LNCAP (cell line): ENCODE measurements around the gene KRTAP20-4.

Experiments used
- TF ChIP-seq, protein P1 (sequence below): fragments of 450-650 bp; IDR thresholded peaks from 2 replicates; pipeline ENCODE4 v1.5.1; 2017; ENCODE audit warnings: mild to moderate bottlenecking

The KRTAP20-4 gene

DNA sequence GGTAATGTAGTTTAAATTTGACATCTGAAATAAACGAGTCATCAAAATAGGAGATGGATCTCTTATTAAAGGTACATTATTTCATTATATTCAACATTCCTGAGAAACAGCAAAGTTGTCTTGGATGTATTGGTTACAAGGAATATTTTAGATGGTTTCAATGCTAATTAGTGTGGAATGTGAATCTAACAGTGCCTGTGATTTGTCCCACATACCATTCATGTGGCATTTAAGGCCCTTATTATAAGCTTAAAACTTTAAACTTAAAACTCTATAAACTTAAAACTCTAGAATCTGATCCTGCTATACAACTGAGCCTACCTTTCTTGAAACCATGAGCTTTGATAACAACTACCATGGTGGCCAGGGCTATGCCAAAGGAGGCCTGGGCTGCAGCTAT, 19.6 kb upstream of the KRTAP20-4 start, which contains the start of gene KRTAP22-1:
KRTAP22-1 (plus strand) TSS at position 301 of the 400 bp plus-strand sequence.
- TF ChIP-seq, protein P1, sequence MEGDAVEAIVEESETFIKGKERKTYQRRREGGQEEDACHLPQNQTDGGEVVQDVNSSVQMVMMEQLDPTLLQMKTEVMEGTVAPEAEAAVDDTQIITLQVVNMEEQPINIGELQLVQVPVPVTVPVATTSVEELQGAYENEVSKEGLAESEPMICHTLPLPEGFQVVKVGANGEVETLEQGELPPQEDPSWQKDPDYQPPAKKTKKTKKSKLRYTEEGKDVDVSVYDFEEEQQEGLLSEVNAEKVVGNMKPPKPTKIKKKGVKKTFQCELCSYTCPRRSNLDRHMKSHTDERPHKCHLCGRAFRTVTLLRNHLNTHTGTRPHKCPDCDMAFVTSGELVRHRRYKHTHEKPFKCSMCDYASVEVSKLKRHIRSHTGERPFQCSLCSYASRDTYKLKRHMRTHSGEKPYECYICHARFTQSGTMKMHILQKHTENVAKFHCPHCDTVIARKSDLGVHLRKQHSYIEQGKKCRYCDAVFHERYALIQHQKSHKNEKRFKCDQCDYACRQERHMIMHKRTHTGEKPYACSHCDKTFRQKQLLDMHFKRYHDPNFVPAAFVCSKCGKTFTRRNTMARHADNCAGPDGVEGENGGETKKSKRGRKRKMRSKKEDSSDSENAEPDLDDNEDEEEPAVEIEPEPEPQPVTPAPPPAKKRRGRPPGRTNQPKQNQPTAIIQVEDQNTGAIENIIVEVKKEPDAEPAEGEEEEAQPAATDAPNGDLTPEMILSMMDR, result no peak

DNA sequence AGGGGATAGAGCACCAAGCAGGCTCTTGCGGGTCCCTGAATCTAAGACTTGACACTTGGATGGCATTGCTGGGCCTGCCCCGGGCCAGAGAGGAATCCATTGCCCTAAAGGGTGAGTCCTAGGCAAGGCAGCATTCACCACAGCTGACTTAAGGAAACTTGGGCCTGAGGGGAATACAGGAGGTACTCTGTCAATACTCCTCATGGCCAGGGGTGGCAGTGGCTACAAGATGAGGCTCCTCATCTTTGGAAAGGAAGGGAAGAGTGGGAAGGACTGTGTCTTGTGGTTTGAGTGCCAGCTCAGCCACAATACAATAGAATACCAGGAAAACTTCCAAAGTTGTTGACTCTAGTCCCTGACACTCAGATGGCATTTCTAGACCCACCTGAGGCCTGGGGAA, 14.5 kb upstream of the KRTAP20-4 start:
- TF ChIP-seq, protein P1, result no peak

DNA sequence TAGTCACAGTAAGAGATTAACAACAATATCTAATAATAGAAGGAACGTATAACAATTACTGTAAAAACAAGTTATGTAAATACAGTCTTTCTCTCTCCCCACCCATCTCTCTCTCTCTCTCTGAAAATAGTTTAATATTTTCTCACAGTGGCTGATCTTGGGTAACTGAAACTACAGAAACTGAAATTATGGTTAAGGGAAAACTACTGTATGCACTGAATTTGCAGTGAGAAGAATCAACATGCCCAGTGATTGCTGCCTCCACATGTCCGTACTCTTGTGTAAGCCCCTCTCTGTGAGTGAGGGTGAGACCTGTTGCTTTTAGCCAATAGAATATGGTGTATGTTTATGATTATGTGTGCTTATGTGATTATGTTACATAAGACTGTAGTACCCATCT, 8.3 kb upstream of the KRTAP20-4 start:
- TF ChIP-seq, protein P1, result no peak

DNA sequence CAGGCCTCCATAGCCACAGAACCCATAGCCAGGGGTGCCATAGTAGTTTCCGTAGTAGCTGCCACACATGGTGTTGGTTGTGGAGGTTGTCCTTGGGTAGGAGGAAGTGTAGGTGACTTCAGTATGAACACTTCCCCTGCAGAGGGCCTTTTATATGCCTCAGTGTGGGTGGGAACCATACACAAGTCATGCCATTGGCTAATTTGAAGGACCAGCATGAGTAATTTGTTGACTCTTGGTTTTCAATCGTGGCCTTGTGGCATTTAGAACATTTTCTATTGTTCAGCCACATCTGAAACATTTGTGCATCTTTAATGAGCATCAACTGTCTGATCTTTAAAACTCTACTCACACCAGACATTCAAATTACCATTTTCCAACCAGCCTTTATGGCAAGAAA, 6.6 kb upstream of the KRTAP20-4 start, which contains the start of gene KRTAP6-1:
KRTAP6-1 (minus strand) TSS at position 95 of the 400 bp plus-strand sequence; CDS start at position 69, 26 bp downstream.
- TF ChIP-seq, protein P1, result no peak

DNA sequence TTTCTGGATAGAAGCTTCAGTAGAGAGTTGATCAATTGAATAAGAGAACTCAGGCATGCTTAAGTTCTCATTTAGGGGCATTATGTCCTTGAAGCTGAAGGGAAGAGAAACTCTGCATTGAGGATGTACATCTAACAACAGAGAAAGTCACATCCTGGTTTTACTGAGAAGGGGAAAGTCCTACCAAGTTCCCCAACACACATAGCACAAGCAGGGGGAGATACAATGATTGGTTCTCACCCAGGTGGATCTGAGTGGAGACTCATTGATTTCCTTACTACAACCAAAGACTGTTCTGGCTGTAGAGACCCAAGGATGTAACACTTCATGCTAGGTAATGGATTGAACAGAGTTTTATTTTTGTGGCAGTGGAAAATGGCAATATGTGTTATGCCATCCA, 5.2 kb upstream of the KRTAP20-4 start:
- TF ChIP-seq, protein P1, result no peak

DNA sequence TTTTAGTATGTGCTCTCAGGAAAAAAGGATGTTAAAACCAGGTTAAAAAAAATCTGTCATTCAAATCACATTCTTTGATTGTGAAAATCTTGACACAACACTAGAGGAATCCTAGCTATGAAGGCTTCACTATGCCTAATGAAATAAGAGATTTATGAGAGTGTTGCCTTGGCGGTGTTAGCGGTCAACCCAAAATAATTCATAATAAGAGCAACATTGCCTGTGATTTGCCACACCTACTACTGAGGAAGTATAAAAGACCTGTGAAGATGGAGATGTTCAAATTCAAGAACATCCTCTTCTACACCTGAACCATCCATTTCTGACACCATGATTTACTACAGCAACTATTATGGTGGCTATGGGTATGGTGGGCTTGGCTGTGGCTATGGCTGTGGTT, 4.3 kb upstream of the KRTAP20-4 start, which contains the start of gene KRTAP20-1:
KRTAP20-1 (plus strand) TSS at position 301 of the 400 bp plus-strand sequence; CDS start at position 331, 30 bp downstream.
- TF ChIP-seq, protein P1, result no peak

DNA sequence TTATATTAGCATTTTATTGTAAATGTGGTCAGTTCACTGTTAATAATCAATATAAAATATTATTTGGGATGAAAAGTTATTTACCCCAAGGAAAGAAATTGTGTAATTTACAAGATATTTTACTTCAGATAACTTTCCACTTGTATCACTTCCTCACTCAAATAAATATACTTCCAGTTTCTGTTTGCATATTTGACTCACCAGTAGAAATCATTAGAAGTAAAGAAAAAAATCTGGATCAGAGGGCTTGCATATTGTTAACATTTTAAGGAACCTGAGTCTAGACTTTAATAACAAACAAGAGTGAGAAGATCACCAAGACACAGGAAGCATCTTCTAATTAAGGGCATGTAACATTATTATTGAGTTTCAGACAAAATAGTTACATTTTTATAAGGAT, 347 bp upstream of the KRTAP20-4 start:
- TF ChIP-seq, protein P1, result no peak

DNA sequence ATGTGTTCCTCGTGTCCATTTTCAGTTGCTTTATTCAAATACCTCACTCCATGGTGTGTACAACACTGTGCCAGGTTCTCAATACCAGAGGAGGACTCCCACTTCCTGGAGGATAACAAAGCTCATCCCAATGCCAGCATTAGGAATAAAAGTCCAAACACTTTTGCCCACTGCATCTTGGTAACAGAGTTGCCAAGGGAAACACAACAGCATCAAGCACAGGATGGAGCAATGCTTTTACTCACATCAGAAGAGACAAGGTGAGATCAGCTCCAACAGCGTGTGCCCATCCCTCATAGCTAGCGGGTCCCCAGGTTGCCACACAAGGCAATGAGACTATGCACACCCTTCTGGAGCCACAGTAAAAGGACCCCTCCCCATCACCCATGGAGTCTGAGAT, 2.9 kb downstream of the KRTAP20-4 start:
- TF ChIP-seq, protein P1, result no peak
